A549 (cell line): Measurements from ENCODE around the gene KLF6. TPM values are rescaled to one million over a fixed set of nuclear protein-coding genes. Genes with fewer than 3 reads are reported as not detected.
A peak's percentile ranks its signal among the peaks of the same experiment; 100 is the strongest.

Experiments
- ATAC-seq, 2 experiments: fragments of 200-7000 bp in 1 of 2; fragments of >200 bp in 1 of 2; cut with Nextera tagmentation in 1 of 2; cut with Tn5 transposase in 1 of 2; 3 replicates each; pipeline versions ENCODE4 v1.8.0 to v1.9.1; 2018 to 2020; ENCODE audit warnings: mild to moderate bottlenecking in 1 of 2, moderate library complexity in 1 of 2
- CTCF ChIA-PET: fragments of 300-600 bp; sonication (Branson Sonifier 250); formaldehyde crosslinking; extraction: SDS; loops from one replicate; lab custom pipeline; 2021; ENCODE audit warnings: antibody characterized with exemption, inconsistent platforms; lab: Yijun Ruan, JAX
- POLR2A ChIA-PET: fragments of 350-600 bp; formaldehyde crosslinking; extraction: SDS; loops from one replicate; lab custom pipeline; 2021; ENCODE audit warnings: antibody characterized with exemption, inconsistent platforms; lab: Yijun Ruan, JAX
- DNase-seq, 2 experiments: peaks; one replicate each; pipeline versions ENCODE4 v3.0.0 to v3.0.0-alpha.2; 2011 to 2016; ENCODE audit warnings: low read depth in 1 of 2, low spot score in 1 of 2
- FAIRE-seq: peaks from 2 replicates; lab custom pipeline; 2011; peaks lifted over from hg19 to GRCh38; lab: Jason Lieb, UNC
- H3K27ac ChIP-seq, 2 experiments: fragments of >200 bp; sonication (Bioruptor Twin); formaldehyde crosslinking; 3 replicates each; pipeline ENCODE4 v1.5.1; 2016 to 2017
- H3K4me1 ChIP-seq: fragments of >200 bp; sonication (Bioruptor Twin); formaldehyde crosslinking; 3 replicates; pipeline ENCODE4 v1.6.1; 2016
- H3K4me2 ChIP-seq: fragments of >200 bp; sonication (Bioruptor Twin); formaldehyde crosslinking; 3 replicates; pipeline ENCODE4 v1.6.1; 2016
- H3K4me3 ChIP-seq: fragments of >200 bp; sonication (Bioruptor Twin); formaldehyde crosslinking; 3 replicates; pipeline ENCODE4 v1.5.1; 2016
- H3K9me3 ChIP-seq: fragments of >200 bp; sonication (Bioruptor Twin); formaldehyde crosslinking; 3 replicates; pipeline ENCODE4 v1.6.1; 2016
- ATOH8 ChIP-seq: fragments of 250-450 bp; sonication (Bioruptor Pico); IDR thresholded peaks from 2 replicates; pipeline ENCODE4 v1.5.0; 2020; ENCODE audit warnings: low read depth, mild to moderate bottlenecking, moderate library complexity
- BCL3 ChIP-seq: fragments of >200 bp; sonication (Bioruptor Twin); formaldehyde crosslinking; IDR thresholded peaks from 3 replicates; pipeline ENCODE4 v1.6.1; 2016
- BHLHE40 ChIP-seq: IDR thresholded peaks from 2 replicates; pipeline ENCODE4 v1.6.1; 2012; ENCODE audit warnings: low read depth, low read length, inconsistent platforms
- CBX2 ChIP-seq: fragments of 200-600 bp; sonication (generic); IDR thresholded peaks from 2 replicates; pipeline ENCODE4 v1.6.1; 2016; ENCODE audit warnings: low read depth, mild to moderate bottlenecking, borderline replicate concordance
- CHD2 ChIP-seq: fragments of 150-350 bp; IDR thresholded peaks from 2 replicates; pipeline ENCODE4 v1.6.1; 2014; ENCODE audit warnings: low read length; ENCODE audit not compliant: partially characterized antibody
- E2F6 ChIP-seq: IDR thresholded peaks from 2 replicates; pipeline ENCODE4 v1.6.1; 2012; ENCODE audit warnings: low read depth, borderline replicate concordance
- EHF ChIP-seq: fragments of 250-450 bp; sonication (Bioruptor Pico); IDR thresholded peaks from 2 replicates; pipeline ENCODE4 v1.5.0; 2020; ENCODE audit warnings: mild to moderate bottlenecking
- GATA3 ChIP-seq: IDR thresholded peaks from 2 replicates; pipeline ENCODE4 v1.6.1; 2012; ENCODE audit warnings: borderline replicate concordance
- HOXB5 ChIP-seq: fragments of 250-450 bp; sonication (Bioruptor Pico); IDR thresholded peaks from 2 replicates; pipeline ENCODE4 v1.5.0; 2020; ENCODE audit warnings: mild to moderate bottlenecking, moderate library complexity
- JUNB ChIP-seq: fragments of >200 bp; sonication (Bioruptor Twin); formaldehyde crosslinking; IDR thresholded peaks from 2 replicates; pipeline ENCODE4 v1.6.1; 2016
- NPAS2 ChIP-seq: fragments of 250-450 bp; sonication (Bioruptor Pico); IDR thresholded peaks from 2 replicates; pipeline ENCODE4 v1.8.0; 2022; ENCODE audit warnings: mild to moderate bottlenecking, moderate library complexity, borderline replicate concordance
- PBX3 ChIP-seq: IDR thresholded peaks from 2 replicates; pipeline ENCODE4 v1.6.1; 2012
- POLR2A ChIP-seq: IDR thresholded peaks from 2 replicates; pipeline ENCODE4 v1.6.1; 2012; ENCODE audit warnings: mild to moderate bottlenecking, low read length
- RCOR1 ChIP-seq: fragments of 150-350 bp; IDR thresholded peaks from 2 replicates; pipeline ENCODE4 v1.6.1; 2014; ENCODE audit warnings: antibody characterized with exemption, low read length, low read depth
- RNF2 ChIP-seq: fragments of 200-600 bp; sonication (generic); IDR thresholded peaks from 2 replicates; pipeline ENCODE4 v1.6.1; 2016; ENCODE audit warnings: low read depth, mild to moderate bottlenecking, antibody characterized with exemption, moderate library complexity, borderline replicate concordance
- SREBF2 ChIP-seq: fragments of 450-650 bp; IDR thresholded peaks from 2 replicates; pipeline ENCODE4 v1.6.1; 2014; ENCODE audit warnings: mild to moderate bottlenecking, moderate library complexity
- TFCP2L1 ChIP-seq: fragments of 250-450 bp; sonication (Bioruptor Pico); IDR thresholded peaks from 2 replicates; pipeline ENCODE4 v1.5.0; 2021; ENCODE audit warnings: mild to moderate bottlenecking
- ZFP36 ChIP-seq: fragments of 450-650 bp; IDR thresholded peaks from 2 replicates; pipeline ENCODE4 v1.6.1; 2014; ENCODE audit warnings: borderline replicate concordance; ENCODE audit not compliant: partially characterized antibody
- WGBS: methylation state at CpG from one replicate; pipeline ENCODE4 v1.1.6; 2017; ENCODE audit errors: missing lambda C conversion rate; 5-methylcytosine and 5-hydroxymethylcytosine counted together
- polyA plus RNA-seq, 4 experiments: library from polyadenylated mRNA; depleted of rRNA in 3 of 4; stranded (reverse); fragments of >200 nt; fragmentation: RNase III in 1 of 4; extraction: RNeasy Plus Mini Kit Qiagen cat#74134 plus additional on column Dnase treatment in 1 of 4; gene quantifications; 2 replicates in 3 of 4; 3 replicates in 1 of 4; pipeline ENCODE4 v1.2.3, GENCODE V29; 2011 to 2017
- TF ChIP-seq, protein P1 (sequence below): fragments of >200 bp; sonication (Bioruptor Twin); formaldehyde crosslinking; IDR thresholded peaks from 3 replicates; pipeline ENCODE4 v1.5.1; 2016

Gene KLF6
- polyA plus RNA-seq, 2 of the 4 experiments (the other 2 are of a cell fraction) = 31.9 to 86.8 TPM

DNA sequence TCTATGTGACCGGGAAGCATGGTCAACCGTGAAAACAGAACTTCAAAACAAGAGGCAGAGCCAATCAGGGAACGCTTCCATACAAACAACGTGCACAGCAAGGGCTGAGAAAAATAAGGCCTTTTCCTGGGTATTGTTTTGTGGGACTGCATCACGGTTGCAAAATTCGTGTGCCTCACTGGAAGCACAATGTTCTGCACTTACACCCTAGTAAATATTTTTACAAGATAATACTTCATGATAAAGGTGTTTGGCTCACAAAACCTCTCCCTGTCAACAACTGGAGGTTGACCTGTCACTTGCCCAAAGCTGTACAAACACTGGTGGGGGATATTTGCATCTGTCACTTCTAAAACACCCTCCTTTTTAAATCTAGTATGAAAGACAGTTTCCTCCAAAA lies 37.0 kb downstream of the KLF6 start (continued):
- no peak for TF ChIP-seq PBX3
- TF ChIP-seq, protein P1, sequence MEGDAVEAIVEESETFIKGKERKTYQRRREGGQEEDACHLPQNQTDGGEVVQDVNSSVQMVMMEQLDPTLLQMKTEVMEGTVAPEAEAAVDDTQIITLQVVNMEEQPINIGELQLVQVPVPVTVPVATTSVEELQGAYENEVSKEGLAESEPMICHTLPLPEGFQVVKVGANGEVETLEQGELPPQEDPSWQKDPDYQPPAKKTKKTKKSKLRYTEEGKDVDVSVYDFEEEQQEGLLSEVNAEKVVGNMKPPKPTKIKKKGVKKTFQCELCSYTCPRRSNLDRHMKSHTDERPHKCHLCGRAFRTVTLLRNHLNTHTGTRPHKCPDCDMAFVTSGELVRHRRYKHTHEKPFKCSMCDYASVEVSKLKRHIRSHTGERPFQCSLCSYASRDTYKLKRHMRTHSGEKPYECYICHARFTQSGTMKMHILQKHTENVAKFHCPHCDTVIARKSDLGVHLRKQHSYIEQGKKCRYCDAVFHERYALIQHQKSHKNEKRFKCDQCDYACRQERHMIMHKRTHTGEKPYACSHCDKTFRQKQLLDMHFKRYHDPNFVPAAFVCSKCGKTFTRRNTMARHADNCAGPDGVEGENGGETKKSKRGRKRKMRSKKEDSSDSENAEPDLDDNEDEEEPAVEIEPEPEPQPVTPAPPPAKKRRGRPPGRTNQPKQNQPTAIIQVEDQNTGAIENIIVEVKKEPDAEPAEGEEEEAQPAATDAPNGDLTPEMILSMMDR = no peak

- CTCF ChIA-PET = interaction anchor here (1.0 to 1.7 kb wide), 5 partner anchors 13 to 1020 kb away, joined by 3 to 5 read pairs (median 4); no protein-coding TSS in a partner anchor
- FAIRE-seq (no peak), DNase-seq (no peak), ATAC-seq (no peak)
- POLR2A ChIA-PET = interaction anchor here (0.7 kb wide), 1 partner anchor 23 kb away, joined by 6 read pairs; no protein-coding TSS in a partner anchor
- no peak for TF ChIP-seq POLR2A
- no peak for TF ChIP-seq E2F6
- no peak for TF ChIP-seq ATOH8 (CRISPR knock-in tag)
- TF ChIP-seq HOXB5 (CRISPR knock-in tag) = no peak
- TF ChIP-seq TFCP2L1 (CRISPR knock-in tag) = no peak
- no peak for TF ChIP-seq JUNB
- no peak for TF ChIP-seq BCL3
- TF ChIP-seq GATA3 = no peak
- no peak for TF ChIP-seq SREBF2
- no peak for TF ChIP-seq EHF
- TF ChIP-seq, protein P1 = no peak
- no peak for TF ChIP-seq ZFP36
- TF ChIP-seq NPAS2 (CRISPR knock-in tag) = no peak
- no peak for TF ChIP-seq CBX2
- TF ChIP-seq RNF2 = no peak
- TF ChIP-seq RCOR1 = no peak
- TF ChIP-seq BHLHE40 = no peak
- no peak for TF ChIP-seq CHD2
- Histone ChIP-seq H3K4me3 (no peak overlapping the region), H3K4me2 (no peak overlapping the region), H3K4me1 (no peaks in the 10 kb centered on the region), H3K9me3 (no peaks in the 10 kb centered on the region), H3K27ac (peak overlapping the region in 1 of 2 experiments; percentile 40; a peak in 2 of 6 replicates)
- WGBS = 93% methylated on average over 27 of the region's 27 CpGs
Observed at GRCh38 chr10:3747248-3747960, 37.6 kb downstream of the KLF6 start.
